RWPE1 (cell line): ENCODE results near the gene RNASE7.

Experiments used
- CTCF ChIA-PET: fragments of 350-600 bp; sonication (Branson Sonifier 250); formaldehyde crosslinking; extraction: SDS; loops from one replicate; lab custom pipeline; 2021; lab: Yijun Ruan, JAX
- POLR2A ChIA-PET: fragments of 400-600 bp; formaldehyde crosslinking; extraction: SDS; loops from one replicate; lab custom pipeline; 2020; ENCODE audit warnings: antibody characterized with exemption; ENCODE audit not compliant: low non-redundant PET; lab: Yijun Ruan, JAX
- DNase-seq: peaks from one replicate; pipeline ENCODE4 v3.0.0; 2012; ENCODE audit warnings: low spot score
- H3K27ac ChIP-seq: fragments of 450-650 bp; 2 replicates; pipeline ENCODE4 v1.5.1; 2017
- CTCF ChIP-seq: fragments of 450-650 bp; conservative IDR thresholded peaks from 2 replicates; pipeline ENCODE4 v1.5.1; 2017; ENCODE audit warnings: low read depth, mild to moderate bottlenecking

The RNASE7 gene

GRCh38 chr14:21054123-21054767 lies 12.1 kb downstream of the RNASE7 start:
- no peak overlapping the region for H3K27ac ChIP-seq
- TF ChIP-seq CTCF = no peak
- POLR2A ChIA-PET = no interaction called here
- CTCF ChIA-PET = no interaction called here
- DNase-seq = no peak

DNA sequence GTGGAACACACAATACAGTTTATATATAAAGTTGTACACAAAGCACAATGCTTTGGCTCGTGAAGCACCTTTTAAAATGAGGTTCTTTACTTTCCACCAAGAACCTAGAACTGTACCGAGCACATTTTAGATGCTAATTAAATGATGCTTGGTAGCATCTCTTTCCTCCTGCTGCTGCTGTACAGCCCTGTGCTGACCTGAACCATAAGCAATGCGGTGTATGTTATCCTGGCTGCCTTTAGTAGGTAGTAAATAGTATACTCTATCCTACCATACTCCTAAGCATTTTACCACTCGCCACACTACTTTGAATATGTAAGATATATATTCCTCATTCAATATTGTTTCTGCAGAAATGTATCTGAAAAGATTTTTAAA lies 12.6 kb downstream of the RNASE7 start:
- H3K27ac ChIP-seq = no peak overlapping the region

DNA sequence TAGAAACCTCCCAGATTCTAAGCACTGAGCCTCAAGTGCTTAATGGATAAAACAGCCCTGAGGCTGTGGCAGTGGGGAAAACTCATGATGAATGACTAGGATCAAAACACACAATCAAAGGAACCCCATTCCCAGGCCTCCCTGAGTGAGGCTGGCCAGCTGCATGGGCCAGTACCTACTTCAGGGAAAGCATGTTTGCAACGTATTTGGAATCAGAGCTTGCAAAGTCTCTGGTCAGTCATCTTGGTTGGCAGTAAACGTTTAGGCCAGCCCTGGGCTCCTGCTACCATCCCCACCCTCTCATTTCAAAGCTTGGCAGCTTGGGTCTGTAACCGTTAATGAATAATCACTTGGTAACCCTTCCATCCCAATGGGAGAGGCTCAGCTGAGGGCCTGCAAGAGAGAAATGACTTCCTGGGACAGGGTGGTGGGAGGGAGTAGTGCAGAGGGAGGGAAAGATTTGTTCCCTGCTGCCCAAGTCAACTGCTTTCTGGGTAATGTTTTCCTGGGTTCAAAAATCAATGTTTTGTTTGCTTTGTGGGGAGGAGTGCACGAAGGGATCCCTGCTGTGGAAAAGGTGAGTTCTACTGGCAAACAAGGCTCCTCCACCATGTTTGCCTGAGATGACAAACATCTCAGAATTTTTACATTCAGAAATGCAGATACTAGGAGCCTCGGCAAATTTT lies 13.4 kb downstream of the RNASE7 start:
- no peak overlapping the region for H3K27ac ChIP-seq
- DNase-seq = no peak
- ChIA-PET CTCF (interaction anchor here (1.2 kb wide), 1 partner anchor 41 kb away, joined by 3 read pairs; no protein-coding TSS in a partner anchor), POLR2A (no interaction called here)
- TF ChIP-seq CTCF = no peak

More for the DNA sequence above, 12.6 kb downstream of the RNASE7 start:
- POLR2A ChIA-PET = no interaction called here
- DNase-seq = no peak
- CTCF ChIA-PET = interaction anchor here (1.2 kb wide), 1 partner anchor 40 kb away, joined by 3 read pairs; no protein-coding TSS in a partner anchor
- TF ChIP-seq CTCF = no peak

DNA sequence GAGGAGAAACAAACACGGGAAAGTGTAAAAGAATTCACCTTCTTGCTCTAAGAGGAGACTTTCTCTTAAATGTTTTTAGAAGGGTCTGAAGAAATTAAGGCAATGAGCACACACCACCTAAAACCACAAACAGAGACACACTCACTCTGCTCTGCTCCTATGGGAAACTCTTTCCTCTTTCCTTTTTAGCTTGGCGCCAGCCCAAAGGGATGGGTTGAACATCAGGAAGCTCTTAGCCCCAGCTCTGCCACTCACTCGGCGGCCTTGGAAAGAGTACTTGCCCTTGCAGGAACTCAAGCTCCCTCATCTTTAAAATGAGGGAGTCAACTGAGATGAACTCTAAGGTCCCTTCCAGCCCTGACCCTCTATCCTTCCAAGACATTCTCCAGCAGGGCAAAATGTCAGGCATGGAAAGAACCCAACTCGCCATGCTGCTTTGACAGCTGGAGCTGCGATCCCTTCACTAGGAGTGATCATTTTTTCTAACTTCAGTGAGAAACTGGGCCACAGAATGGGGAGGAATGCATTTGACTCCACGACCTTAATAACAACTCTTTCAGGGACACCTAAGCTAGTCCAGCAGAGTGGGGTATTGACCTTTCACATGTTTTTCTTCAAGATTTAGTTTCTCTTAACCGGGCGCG lies 14.5 kb downstream of the RNASE7 start:
- H3K27ac ChIP-seq = no peak overlapping the region
- POLR2A ChIA-PET = no interaction called here
- CTCF ChIA-PET = interaction anchor here (1.9 kb wide), 1 partner anchor 42 kb away, joined by 5 read pairs; no protein-coding TSS in a partner anchor
- TF ChIP-seq CTCF = no peak
- DNase-seq = no peak

- no peak for TF ChIP-seq CTCF
- ChIA-PET CTCF (interaction anchor here (0.7 to 1.9 kb wide), 2 partner anchors 40 to 43 kb away, joined by 5 to 6 read pairs; no protein-coding TSS in a partner anchor), POLR2A (no interaction called here)
- no peak for DNase-seq
- H3K27ac ChIP-seq = no peak within 1 kb of the TSS
Measured at GRCh38 chr14:21057803-21058675, 15.9 kb downstream of the RNASE7 start, which contains the start of gene RNASE8. TSS of gene RNASE8 (plus strand) at chr14:21057822. CDS start at chr14:21057893, 71 bp downstream.
